ENCODE data around the gene TRA2B. TPM values are rescaled to one million over a fixed set of nuclear protein-coding genes. Genes with fewer than 3 reads are reported as not detected.

TRA2B gene
- total RNA-seq, 2 donors from 2014 or later: 158 to 232 TPM

DNA sequence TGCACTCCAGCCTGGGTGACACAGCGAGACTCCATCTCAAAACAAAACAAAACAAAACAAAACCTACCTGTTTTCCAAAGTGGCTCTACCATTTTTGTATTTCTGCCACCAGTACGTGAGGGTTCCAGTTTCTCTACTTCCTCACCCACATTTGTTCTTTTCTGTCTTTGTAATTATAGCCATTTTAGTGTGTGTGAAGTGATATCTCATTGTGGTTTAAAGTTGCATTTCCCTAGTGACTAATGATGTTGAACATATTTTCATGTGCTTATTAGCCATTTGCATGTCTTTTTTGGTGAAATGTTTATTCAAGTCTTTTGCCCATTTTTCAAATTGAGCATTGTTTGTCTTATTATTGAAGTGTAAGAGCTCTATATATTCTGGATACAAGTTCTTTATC lies 50.7 kb downstream of the TRA2B start:
- no peaks in the 10 kb centered on the region for H3K4me1 Mint-ChIP-seq
- no peaks in the 10 kb centered on the region for H3K9me3 Mint-ChIP-seq
- no peak overlapping the region for H3K4me3 Mint-ChIP-seq
- no peak for ATAC-seq (replicated peaks)
- H3K27ac Mint-ChIP-seq: no peak overlapping the region
- no peaks in the 10 kb centered on the region for H3K27me3 Mint-ChIP-seq
- no peaks in the 10 kb centered on the region for H3K36me3 Mint-ChIP-seq (ENCODE audit: low read depth)

DNA sequence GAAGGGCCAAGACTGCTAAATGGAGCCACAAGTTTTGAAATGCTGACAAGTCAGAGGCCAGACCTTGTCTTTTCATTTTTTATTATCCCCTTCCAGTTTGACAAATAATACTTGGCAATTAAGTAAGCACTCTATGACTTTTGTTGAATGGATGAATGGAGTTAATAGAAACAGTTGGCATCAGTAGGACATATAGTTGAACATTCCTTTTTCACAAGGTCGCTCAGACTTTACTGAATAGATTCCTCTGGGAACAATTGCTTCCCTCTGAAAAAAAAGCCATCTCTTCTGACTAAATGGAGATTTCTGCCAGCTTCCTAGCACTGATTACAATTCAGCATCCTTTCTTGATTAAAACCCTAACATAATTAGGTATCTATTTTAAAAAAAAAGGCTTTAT lies 53.2 kb downstream of the TRA2B start:
- H3K27ac Mint-ChIP-seq: no peak overlapping the region
- no peak for ATAC-seq (replicated peaks)
- H3K36me3 Mint-ChIP-seq (ENCODE audit: low read depth): no peaks in the 10 kb centered on the region
- H3K4me1 Mint-ChIP-seq: no peaks in the 10 kb centered on the region
- H3K9me3 Mint-ChIP-seq: no peaks in the 10 kb centered on the region
- H3K27me3 Mint-ChIP-seq: peaks cover 10% of the 10 kb centered on the region
- H3K4me3 Mint-ChIP-seq: no peak overlapping the region

DNA sequence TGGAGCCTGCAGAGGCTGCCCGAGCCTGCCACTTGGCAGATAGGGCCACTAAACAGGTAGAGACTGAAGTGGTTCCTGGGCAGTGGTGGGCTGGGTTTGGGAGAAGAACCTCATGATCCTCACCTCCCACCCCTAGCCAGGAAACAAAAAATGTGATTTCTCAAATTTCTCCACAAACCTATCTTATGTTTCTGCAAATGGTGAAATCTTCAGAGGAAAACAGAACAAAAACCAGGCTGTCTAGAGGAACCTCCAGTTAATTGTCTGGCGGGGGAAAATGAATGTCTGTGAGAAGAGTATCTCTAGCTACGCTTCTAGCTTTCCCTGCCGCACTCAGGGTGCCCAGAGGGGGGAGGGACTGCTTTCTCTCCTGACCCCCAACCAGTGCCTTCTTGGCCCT lies 55.9 kb downstream of the TRA2B start:
- H3K9me3 Mint-ChIP-seq: no peaks in the 10 kb centered on the region

DNA sequence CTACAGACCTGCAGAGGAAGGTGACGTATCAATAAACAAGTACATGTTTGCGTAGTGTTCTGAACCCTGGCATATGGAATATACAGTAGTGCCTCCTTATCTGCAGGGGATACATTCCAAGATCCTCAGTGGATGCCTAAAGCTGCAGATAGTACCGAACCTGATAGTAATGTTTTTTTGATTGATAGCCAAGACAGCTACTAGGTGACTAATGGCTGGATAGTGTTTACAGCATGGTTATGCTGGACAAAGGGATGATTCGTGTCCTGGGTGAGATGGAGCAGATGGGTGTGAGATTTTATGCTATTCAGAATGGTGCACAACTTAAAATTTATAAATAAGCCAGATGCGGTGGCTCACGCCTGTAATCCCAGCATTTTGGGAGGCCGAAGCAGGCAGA lies 57.2 kb downstream of the TRA2B start:
- peaks cover 14% of the 10 kb centered on the region for H3K27me3 Mint-ChIP-seq
- no peaks in the 10 kb centered on the region for H3K9me3 Mint-ChIP-seq
- no peak overlapping the region for H3K27ac Mint-ChIP-seq
- H3K4me3 Mint-ChIP-seq: no peak overlapping the region
- no peaks in the 10 kb centered on the region for H3K4me1 Mint-ChIP-seq
- no peak for ATAC-seq (replicated peaks)
- H3K36me3 Mint-ChIP-seq (ENCODE audit: low read depth): no peaks in the 10 kb centered on the region

More for the DNA sequence above, 55.9 kb downstream of the TRA2B start:
- H3K27me3 Mint-ChIP-seq: peaks cover 14% of the 10 kb centered on the region
- H3K4me1 Mint-ChIP-seq: no peaks in the 10 kb centered on the region
- no peaks in the 10 kb centered on the region for H3K36me3 Mint-ChIP-seq (ENCODE audit: low read depth)
- H3K4me3 Mint-ChIP-seq: no peak overlapping the region
- no peak overlapping the region for H3K27ac Mint-ChIP-seq
- ATAC-seq (replicated peaks): no peak

DNA sequence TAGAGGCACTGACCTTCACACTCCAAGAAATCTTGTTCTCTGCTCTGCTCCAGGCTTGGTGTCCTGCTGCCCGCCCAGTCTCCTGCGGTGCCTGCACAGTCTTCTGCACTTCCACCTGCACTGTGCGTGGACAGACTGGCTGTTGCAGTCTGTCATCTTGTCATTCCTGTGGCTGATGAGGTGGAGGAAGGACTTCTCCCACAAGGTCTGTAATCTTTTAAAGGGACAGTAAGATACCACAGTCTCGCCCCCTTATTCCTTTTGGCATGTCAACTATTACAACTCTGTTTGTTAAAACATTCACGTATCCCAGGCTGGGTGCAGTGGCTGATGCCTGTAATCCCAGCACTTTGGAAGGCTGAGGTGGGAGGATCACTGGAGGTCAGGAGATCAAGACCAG lies 58.9 kb downstream of the TRA2B start:
- no peak for ATAC-seq (replicated peaks)
- Mint-ChIP-seq H3K4me1 (no peaks in the 10 kb centered on the region), H3K9me3 (no peaks in the 10 kb centered on the region), H3K27ac (no peak overlapping the region), H3K36me3 (ENCODE audit: low read depth) (no peaks in the 10 kb centered on the region), H3K4me3 (no peak overlapping the region), H3K27me3 (peaks cover 16% of the 10 kb centered on the region)

DNA sequence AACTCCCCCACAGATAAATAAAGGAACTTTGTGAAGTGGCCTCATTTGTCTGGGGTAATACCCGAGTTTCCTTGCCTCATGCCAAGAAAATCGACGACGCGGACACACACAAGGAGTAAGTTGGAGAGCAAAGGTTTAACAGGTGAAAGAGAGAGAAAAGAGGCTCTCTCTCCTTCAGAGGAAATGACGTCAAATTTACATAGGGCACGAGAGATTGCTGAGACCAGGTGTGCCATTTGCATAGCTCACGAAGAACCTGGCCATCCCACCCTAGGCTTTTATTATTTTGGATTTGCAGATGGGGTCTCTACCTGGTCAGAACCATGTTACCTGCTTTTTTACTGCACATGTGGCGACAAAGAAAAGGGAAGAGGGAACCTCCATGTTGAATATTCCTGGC lies 63.7 kb downstream of the TRA2B start:
- Mint-ChIP-seq H3K27me3 (peaks cover 7% of the 10 kb centered on the region), H3K4me3 (no peak overlapping the region), H3K36me3 (ENCODE audit: low read depth) (no peaks in the 10 kb centered on the region), H3K9me3 (no peaks in the 10 kb centered on the region), H3K4me1 (no peaks in the 10 kb centered on the region), H3K27ac (no peak overlapping the region)
- no peak for ATAC-seq (replicated peaks)

DNA sequence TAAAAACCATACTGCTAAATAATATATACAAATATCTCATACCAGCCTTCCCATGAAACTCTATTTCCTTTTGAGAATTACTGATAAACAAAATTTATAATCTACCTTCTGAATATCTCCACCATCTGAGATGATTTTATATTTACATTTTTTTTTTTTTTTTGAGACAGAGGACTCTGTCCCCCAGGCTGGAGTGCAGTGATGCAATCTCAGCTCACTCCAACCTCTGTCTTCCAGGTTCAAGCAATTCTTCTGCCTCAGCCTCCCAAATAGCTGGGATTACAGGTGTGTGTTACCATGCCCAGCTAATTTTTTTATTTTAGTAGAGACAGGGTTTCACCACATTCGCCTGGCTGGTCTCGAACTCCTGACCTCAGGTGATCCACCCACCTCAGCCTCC lies 70.2 kb downstream of the TRA2B start:
- Mint-ChIP-seq H3K27me3 (peaks cover 11% of the 10 kb centered on the region), H3K4me1 (no peaks in the 10 kb centered on the region), H3K9me3 (no peaks in the 10 kb centered on the region), H3K36me3 (ENCODE audit: low read depth) (no peaks in the 10 kb centered on the region), H3K27ac (no peak overlapping the region), H3K4me3 (no peak overlapping the region)
- no peak for ATAC-seq (replicated peaks)

DNA sequence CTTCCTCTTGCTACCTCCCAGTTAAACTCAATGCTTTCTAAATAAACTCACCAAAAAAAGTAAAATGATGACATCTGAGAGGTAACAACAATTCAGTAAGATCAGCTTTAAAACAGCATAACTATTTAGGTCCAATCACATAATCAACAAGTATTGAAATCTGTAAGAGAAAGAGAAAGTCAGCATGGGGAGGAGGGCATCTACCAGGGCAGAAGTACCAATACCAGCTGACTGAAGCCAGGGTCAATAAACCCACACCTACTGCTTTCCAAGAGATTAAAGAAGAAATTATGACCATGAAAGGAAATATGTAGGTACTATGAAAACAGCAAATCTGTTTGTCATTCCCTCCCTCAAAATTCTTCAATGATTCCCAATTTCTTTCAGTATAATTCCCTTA lies 70.8 kb downstream of the TRA2B start:
- no peaks in the 10 kb centered on the region for H3K9me3 Mint-ChIP-seq
- H3K27ac Mint-ChIP-seq: no peak overlapping the region
- ATAC-seq (replicated peaks): no peak
- no peak overlapping the region for H3K4me3 Mint-ChIP-seq
- H3K27me3 Mint-ChIP-seq: peaks cover 11% of the 10 kb centered on the region
- no peaks in the 10 kb centered on the region for H3K36me3 Mint-ChIP-seq (ENCODE audit: low read depth)
- no peaks in the 10 kb centered on the region for H3K4me1 Mint-ChIP-seq

DNA sequence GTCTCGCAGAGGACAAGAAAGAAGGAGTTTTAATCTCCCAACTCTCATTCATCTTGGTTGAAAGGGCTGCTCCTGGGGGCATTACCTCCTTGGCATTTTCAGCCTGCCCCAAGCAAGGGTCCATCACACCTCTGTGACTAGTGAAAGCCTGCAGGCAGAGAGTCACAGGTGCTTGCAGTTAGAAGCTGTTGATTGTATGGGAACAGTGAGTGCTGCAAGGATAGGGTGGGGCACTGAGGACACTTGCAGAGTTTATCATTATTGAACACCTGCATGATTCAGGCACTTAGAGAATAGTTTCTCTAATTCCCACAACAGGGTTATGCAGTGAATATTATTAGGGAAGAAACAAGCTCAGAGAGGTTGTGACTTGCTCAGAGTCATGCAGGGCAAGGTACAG lies 71.3 kb downstream of the TRA2B start:
- Mint-ChIP-seq H3K4me3 (no peak overlapping the region), H3K36me3 (ENCODE audit: low read depth) (no peaks in the 10 kb centered on the region), H3K4me1 (no peaks in the 10 kb centered on the region), H3K27me3 (peaks cover 11% of the 10 kb centered on the region), H3K27ac (no peak overlapping the region), H3K9me3 (no peaks in the 10 kb centered on the region)
- ATAC-seq (replicated peaks): no peak

Other genes starting within 250 kb of the TRA2B start
- under 1 TPM; 0.28 to 0.82 TPM for gene IGF2BP2, start 113.0 kb downstream of the TRA2B start, total RNA-seq
- gene ETV5, start 171.1 kb upstream of the TRA2B start, total RNA-seq: 1 to 10 TPM in 1 of 2 donors, under 1 TPM in 1; 0.99 to 1.2 TPM